Endometrium (tissue), 2 donors: Measurements from ENCODE around the gene PTH2.
"Not testable (repeated sequence)": the region's sequence is repeated elsewhere in the genome, so short reads cannot be mapped to it uniquely, and the experiment has no call there.

Experiments
- FAIRE-seq: peaks from 2 replicates; lab custom pipeline; 2012; peaks lifted over from hg19 to GRCh38; lab: Jason Lieb, UNC
- donor health status: control.
- donor health status: control.

The PTH2 gene

GRCh38 chr19:49447485-49448431 lies 24.5 kb upstream of the PTH2 start:
- no peak for FAIRE-seq

GRCh38 chr19:49445997-49446396 lies 22.8 kb upstream of the PTH2 start:
- FAIRE-seq, result no peak

GRCh38 chr19:49444100-49444700 lies 21.0 kb upstream of the PTH2 start:
- FAIRE-seq, result not testable (repeated sequence)

- FAIRE-seq, result peak; percentile 80
Observed at GRCh38 chr19:49443366-49444099, 20.3 kb upstream of the PTH2 start.

GRCh38 chr19:49442771-49443365 lies 19.6 kb upstream of the PTH2 start:
- no peak for FAIRE-seq

- no peak for FAIRE-seq
Observed at GRCh38 chr19:49442354-49442753, 19.1 kb upstream of the PTH2 start.

- no peak for FAIRE-seq
Observed at GRCh38 chr19:49441960-49442350, 18.7 kb upstream of the PTH2 start.

- FAIRE-seq, result no peak
Observed at GRCh38 chr19:49441210-49441959, 18.1 kb upstream of the PTH2 start, which contains the start of gene SLC17A7. TSS of gene SLC17A7 (minus strand) at chr19:49441527. CDS start at chr19:49441379, 148 bp downstream.

GRCh38 chr19:49440439-49441209 lies 17.4 kb upstream of the PTH2 start:
- FAIRE-seq, result no peak

GRCh38 chr19:49439836-49440235 lies 16.6 kb upstream of the PTH2 start:
- FAIRE-seq, result no peak

- FAIRE-seq, result no peak
Observed at GRCh38 chr19:49438261-49438660, 15.0 kb upstream of the PTH2 start.

- FAIRE-seq, result no peak
Observed at GRCh38 chr19:49437231-49437630, 14.0 kb upstream of the PTH2 start.

GRCh38 chr19:49436381-49437017 lies 13.3 kb upstream of the PTH2 start:
- no peak for FAIRE-seq

GRCh38 chr19:49435670-49436069 lies 12.4 kb upstream of the PTH2 start:
- no peak for FAIRE-seq

GRCh38 chr19:49434907-49435583 lies 11.8 kb upstream of the PTH2 start:
- FAIRE-seq, result no peak

- no peak for FAIRE-seq
Observed at GRCh38 chr19:49433240-49433901, 10.1 kb upstream of the PTH2 start.

GRCh38 chr19:49432141-49433073 lies 9.2 kb upstream of the PTH2 start:
- FAIRE-seq, result no peak

- no peak for FAIRE-seq
Observed at GRCh38 chr19:49431330-49431749, 8.1 kb upstream of the PTH2 start.
